Spleen (tissue), 11 donors: ENCODE data around the gene PTPRN2. TPM values are rescaled to one million over a fixed set of nuclear protein-coding genes. Genes with fewer than 3 reads are reported as not detected.

Experiments used
- DNase-seq: peaks from one replicate; pipeline ENCODE4 v3.0.0-alpha.2; 2020
- H3K27ac ChIP-seq, 8 donors: fragments of 200-600 bp; sonication (generic) in 7 of 8; 1 replicate in 4 of 8; 2 replicates in 4 of 8; pipeline versions ENCODE4 v1.5.0 to v1.8.0; 2016 to 2021; ENCODE audit warnings: inconsistent platforms in 4 of 8, mild to moderate bottlenecking in 4 of 8, moderate library complexity in 1 of 8
- H3K27me3 ChIP-seq, 7 donors: fragments of 200-600 bp; sonication (generic) in 6 of 7; replicated peaks in 1 of 7; 1 replicate in 4 of 7; 2 replicates in 3 of 7; pipeline versions ENCODE4 v1.5.0 to v1.8.0; 2016 to 2021; ENCODE audit warnings: inconsistent platforms in 3 of 7, mild to moderate bottlenecking in 1 of 7
- H3K36me3 ChIP-seq, 6 donors: fragments of 200-600 bp; sonication (generic) in 5 of 6; 1 replicate in 4 of 6; 2 replicates in 2 of 6; pipeline versions ENCODE4 v1.5.0 to v1.8.0; 2016 to 2021; ENCODE audit warnings: inconsistent platforms in 2 of 6
- H3K4me1 ChIP-seq, 6 donors: fragments of 200-600 bp; sonication (generic) in 5 of 6; 1 replicate in 3 of 6; 2 replicates in 3 of 6; pipeline versions ENCODE4 v1.5.0 to v1.8.0; 2016 to 2021; ENCODE audit warnings: inconsistent platforms in 3 of 6
- H3K4me3 ChIP-seq, 8 donors: fragments of 200-600 bp; sonication (generic) in 7 of 8; 1 replicate in 4 of 8; 2 replicates in 4 of 8; pipeline versions ENCODE4 v1.5.0 to v1.8.0; 2016 to 2021; ENCODE audit warnings: inconsistent platforms in 4 of 8, mild to moderate bottlenecking in 4 of 8, moderate library complexity in 2 of 8
- H3K9me3 ChIP-seq, 8 donors: fragments of 200-600 bp; sonication (generic) in 7 of 8; 1 replicate in 4 of 8; 2 replicates in 4 of 8; pipeline versions ENCODE4 v1.5.0 to v1.8.0; 2016 to 2021; ENCODE audit warnings: inconsistent platforms in 4 of 8
- POLR2A ChIP-seq, 3 donors: fragments of 450-650 bp; IDR thresholded peaks; one replicate each; pipeline ENCODE4 v1.5.1; 2017; ENCODE audit warnings: antibody characterized with exemption in 3 of 3, mild to moderate bottlenecking in 1 of 3
- POLR2AphosphoS5 ChIP-seq, 3 donors: sonication (generic); formaldehyde crosslinking; IDR thresholded peaks; one replicate each; pipeline ENCODE4 v1.5.1; 2017; ENCODE audit warnings: antibody characterized with exemption in 3 of 3
- WGBS, 5 donors: extraction: QIAGEN DNeasy Blood & Tissue Kit in 3 of 5; methylation state at CpG; one replicate each; pipeline versions ENCODE4 v1.1.5 to v1.1.7; 2013 to 2018; 5-methylcytosine and 5-hydroxymethylcytosine counted together
- intact Hi-C: fragments of 100-400 bp; cut with DNase I; formaldehyde crosslinking; loops from one replicate; pipeline ENCODE4 v1.15.0; 2023; ENCODE audit warnings: low total_unique reads
- polyA plus RNA-seq, 3 donors: library from polyadenylated mRNA; stranded (reverse); fragments of 200-250 nt; gene quantifications; one replicate each; pipeline ENCODE4 v1.2.1, GENCODE V29; 2013
- total RNA-seq, 7 donors: library from RNA; depleted of rRNA in 3 of 7; stranded (reverse); fragments of >200 nt in 3 of 7; fragmentation: NEBNext Ultra II Directional in 4 of 7; extraction: Animal tissue kit (Norgen Biotek cat#: 25700) in 4 of 7; gene quantifications; one replicate each; pipeline versions ENCODE4 v1.1.0 to v1.2.1, GENCODE V29; 2016 to 2021
- TF ChIP-seq, protein P1 (sequence below), 11 experiments: fragments of 200-600 bp in 7 of 11; fragments of 450-650 bp in 4 of 11; sonication (generic) in 4 of 11; IDR thresholded peaks in 8 of 11; conservative IDR thresholded peaks in 3 of 11; 1 replicate in 7 of 11; 2 replicates in 4 of 11; pipeline versions ENCODE4 v1.4.0 to v1.8.0; 2016 to 2021; ENCODE audit warnings: antibody characterized with exemption in 11 of 11, inconsistent platforms in 4 of 11, mild to moderate bottlenecking in 1 of 11
- donor health status: healthy with polysubstance abuse.
- donor health status: DM: no; HTN: no; CAD: no; lungs with moderate emphysema.
- donor health status: DM: no; HTN: no; CAD: no.
- donor health status: Bipolar disorder and iron deficiency.
- donor health status: healthy.
- donor health status: DM: no; HTN: no; CAD: no.
- donor health status: DM: yes; HTN: yes; CAD: no.

The PTPRN2 gene
- total and polyA plus RNA-seq, 10 donors: 7.0 to 22.8 (median 16.8) TPM

GRCh38 chr7:157623556-157623955 lies 964.1 kb downstream of the PTPRN2 start:
- no peak for DNase-seq
- Histone ChIP-seq H3K27ac (no peak overlapping the region), H3K4me3 (no peak overlapping the region), H3K4me1 (peaks cover 0 to 17% (median 0%) of the 10 kb centered on the region in 6 donors), H3K36me3 (no peaks in the 10 kb centered on the region), H3K27me3 (peaks cover 0 to 23% (median 0%) of the 10 kb centered on the region in 7 donors), H3K9me3 (no peaks in the 10 kb centered on the region)
- WGBS, 5 donors: 80 to 91% (median 87%) methylated on average over 7 of the region's 7 CpGs
- TF ChIP-seq, protein P1, sequence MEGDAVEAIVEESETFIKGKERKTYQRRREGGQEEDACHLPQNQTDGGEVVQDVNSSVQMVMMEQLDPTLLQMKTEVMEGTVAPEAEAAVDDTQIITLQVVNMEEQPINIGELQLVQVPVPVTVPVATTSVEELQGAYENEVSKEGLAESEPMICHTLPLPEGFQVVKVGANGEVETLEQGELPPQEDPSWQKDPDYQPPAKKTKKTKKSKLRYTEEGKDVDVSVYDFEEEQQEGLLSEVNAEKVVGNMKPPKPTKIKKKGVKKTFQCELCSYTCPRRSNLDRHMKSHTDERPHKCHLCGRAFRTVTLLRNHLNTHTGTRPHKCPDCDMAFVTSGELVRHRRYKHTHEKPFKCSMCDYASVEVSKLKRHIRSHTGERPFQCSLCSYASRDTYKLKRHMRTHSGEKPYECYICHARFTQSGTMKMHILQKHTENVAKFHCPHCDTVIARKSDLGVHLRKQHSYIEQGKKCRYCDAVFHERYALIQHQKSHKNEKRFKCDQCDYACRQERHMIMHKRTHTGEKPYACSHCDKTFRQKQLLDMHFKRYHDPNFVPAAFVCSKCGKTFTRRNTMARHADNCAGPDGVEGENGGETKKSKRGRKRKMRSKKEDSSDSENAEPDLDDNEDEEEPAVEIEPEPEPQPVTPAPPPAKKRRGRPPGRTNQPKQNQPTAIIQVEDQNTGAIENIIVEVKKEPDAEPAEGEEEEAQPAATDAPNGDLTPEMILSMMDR (IDR thresholded peaks at IDR 0.05 in 8 of 11, conservative IDR thresholded peaks at IDR 0.05 in 3 of 11): no peak
- no peak for TF ChIP-seq POLR2A (IDR thresholded peaks at IDR 0.05)
- TF ChIP-seq POLR2AphosphoS5 (IDR thresholded peaks at IDR 0.05): no peak
- intact Hi-C loops: no loop called here

DNA sequence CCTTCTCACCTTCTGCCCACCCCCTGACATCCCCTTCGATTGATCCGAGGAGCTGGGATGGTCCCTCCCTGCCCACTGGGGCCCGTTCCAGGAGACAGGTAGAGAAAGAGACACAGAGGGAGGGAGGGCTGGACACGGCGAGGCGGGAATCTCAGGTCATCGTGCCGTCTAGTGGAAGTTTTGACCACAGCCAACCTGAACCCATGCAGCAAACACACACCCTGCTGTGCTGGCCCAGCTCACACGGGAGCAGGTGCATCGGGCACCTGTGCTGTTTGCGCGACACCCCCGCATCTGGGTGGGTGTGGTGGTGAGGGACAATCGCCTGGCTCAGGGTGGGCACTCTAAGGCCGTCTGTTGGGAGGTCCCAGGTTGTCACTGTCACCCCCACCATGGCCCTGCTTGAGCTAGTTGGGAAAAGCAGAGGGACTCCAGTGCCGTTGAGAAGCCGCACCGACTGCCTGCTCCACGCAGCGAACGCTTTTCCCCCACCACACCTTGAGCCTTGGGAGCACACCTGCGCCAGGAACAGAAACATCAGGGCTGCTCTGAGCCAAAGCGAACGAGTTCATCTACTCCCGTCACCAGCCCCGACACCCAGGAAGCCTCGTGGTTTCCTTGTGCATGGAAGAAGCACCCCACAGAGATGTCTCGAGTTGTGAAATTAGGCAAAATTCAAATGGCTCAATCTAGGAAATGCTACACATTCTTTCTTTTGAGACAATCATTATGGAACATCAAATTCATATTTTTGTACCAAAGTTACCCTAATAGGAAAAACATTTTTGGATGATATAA lies 965.0 kb downstream of the PTPRN2 start:
- no peaks in the 10 kb centered on the region for H3K9me3 ChIP-seq
- no peaks in the 10 kb centered on the region for H3K36me3 ChIP-seq
- TF ChIP-seq, protein P1 (IDR thresholded peaks at IDR 0.05 in 8 of 11, conservative IDR thresholded peaks at IDR 0.05 in 3 of 11): no peak
- TF ChIP-seq POLR2A (IDR thresholded peaks at IDR 0.05) (no peak), POLR2AphosphoS5 (IDR thresholded peaks at IDR 0.05) (no peak)
- peaks cover 0 to 17% (median 0%) of the 10 kb centered on the region in 6 donors for H3K4me1 ChIP-seq
- H3K27ac ChIP-seq: no peak overlapping the region
- no peak for DNase-seq
- 78 to 86% (median 79%) methylated on average over 21 to 28 of the region's 28 CpGs for WGBS, 5 donors
- H3K4me3 ChIP-seq: no peak overlapping the region
- intact Hi-C loops: no loop called here
- H3K27me3 ChIP-seq: peaks cover 0 to 14% (median 0%) of the 10 kb centered on the region in 7 donors

GRCh38 chr7:157622000-157622399 lies 965.6 kb downstream of the PTPRN2 start:
- DNase-seq: no peak

More at GRCh38 chr7:157622000-157622399, 965.6 kb downstream of the PTPRN2 start:
- H3K36me3 ChIP-seq: no peaks in the 10 kb centered on the region
- peaks cover 0 to 13% (median 0%) of the 10 kb centered on the region in 6 donors for H3K4me1 ChIP-seq
- peaks cover 0 to 8% (median 0%) of the 10 kb centered on the region in 7 donors for H3K27me3 ChIP-seq
- 76 to 80% (median 77%) methylated on average over 11 of the region's 11 CpGs for WGBS, 5 donors
- H3K27ac ChIP-seq: no peak overlapping the region
- H3K9me3 ChIP-seq: no peaks in the 10 kb centered on the region
- intact Hi-C loops: no loop called here
- TF ChIP-seq POLR2A (IDR thresholded peaks at IDR 0.05) (no peak), POLR2AphosphoS5 (IDR thresholded peaks at IDR 0.05) (no peak)
- TF ChIP-seq, protein P1 (IDR thresholded peaks at IDR 0.05 in 8 of 11, conservative IDR thresholded peaks at IDR 0.05 in 3 of 11): no peak
- H3K4me3 ChIP-seq: no peak overlapping the region
